ENCODE measurements around the gene KHSRP.

KHSRP gene

DNA sequence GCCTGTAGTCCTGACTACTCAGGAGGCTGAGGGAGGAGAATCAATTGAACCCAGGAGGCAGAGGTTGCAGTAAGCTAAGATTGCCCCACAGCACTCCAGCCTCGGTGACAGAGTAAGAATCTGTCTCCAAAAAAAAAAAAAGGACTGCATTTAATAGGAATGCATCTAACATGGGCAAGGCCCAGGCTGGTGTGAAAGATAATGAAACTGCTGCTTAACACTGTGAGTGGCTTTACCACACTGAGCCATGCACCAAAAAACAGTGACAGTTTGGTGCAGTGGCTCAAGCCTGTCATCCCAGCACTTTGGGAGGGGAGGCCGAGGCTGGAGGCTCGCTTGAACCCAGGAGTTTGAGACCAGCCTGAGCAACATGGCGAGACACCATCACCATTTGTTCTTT lies 40.2 kb downstream of the KHSRP start:
- no peak for DNase-seq

DNA sequence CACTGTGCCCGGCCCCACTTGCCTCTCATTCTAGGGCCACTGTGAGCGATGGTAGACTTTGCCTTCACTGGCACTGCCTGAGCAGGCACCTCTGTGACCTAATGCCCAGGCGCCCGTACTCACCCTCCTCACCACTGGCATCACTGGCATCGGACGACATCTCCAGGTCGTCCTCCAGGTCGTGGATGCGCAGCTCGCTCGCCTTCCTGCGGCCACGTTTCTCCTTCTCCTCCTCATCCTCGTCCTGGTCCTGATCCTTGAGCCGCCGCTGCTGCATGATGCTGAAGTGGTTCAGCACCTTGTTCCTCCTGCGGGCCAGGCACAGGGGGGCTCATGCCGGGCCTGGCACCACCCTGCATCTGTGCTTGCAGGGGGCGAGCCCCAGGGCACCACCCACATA lies 41.4 kb downstream of the KHSRP start:
- no peak for DNase-seq

DNA sequence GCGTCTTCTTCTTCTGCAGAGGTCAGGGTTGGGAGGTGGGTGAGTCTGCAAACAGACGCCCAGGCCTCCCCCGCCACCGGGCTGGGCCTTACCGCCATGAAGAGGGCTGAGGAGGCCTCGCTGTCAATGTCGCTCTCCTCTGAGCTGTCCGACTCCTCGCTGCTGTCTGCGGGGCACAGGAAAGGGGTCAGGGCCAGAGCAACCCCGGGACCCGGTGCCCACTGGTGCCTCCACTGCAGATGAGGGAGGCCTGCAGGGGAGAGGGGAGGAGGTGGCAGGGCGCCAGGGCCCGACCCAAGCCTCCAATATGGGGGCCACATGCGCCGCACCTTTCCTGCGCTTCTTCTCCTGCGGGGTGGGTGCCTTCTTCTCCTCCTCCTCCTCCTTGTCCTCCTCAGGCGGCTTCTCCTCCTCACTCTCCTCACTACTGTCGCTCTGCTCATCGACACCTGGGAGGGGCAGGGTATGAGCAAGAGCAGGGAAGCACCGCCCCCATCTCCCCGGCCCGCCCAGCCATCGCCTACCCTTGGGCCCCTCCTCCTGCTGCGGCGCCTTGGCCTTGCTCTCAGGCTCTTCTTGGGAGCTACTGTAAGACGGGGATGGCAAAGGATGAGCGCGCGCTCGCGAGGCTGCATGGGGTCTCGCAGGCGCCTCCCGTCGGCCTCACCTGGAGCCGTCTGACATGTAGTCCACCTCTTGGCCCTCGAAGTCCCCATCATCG lies 43.4 kb downstream of the KHSRP start:
- no peak for DNase-seq

DNA sequence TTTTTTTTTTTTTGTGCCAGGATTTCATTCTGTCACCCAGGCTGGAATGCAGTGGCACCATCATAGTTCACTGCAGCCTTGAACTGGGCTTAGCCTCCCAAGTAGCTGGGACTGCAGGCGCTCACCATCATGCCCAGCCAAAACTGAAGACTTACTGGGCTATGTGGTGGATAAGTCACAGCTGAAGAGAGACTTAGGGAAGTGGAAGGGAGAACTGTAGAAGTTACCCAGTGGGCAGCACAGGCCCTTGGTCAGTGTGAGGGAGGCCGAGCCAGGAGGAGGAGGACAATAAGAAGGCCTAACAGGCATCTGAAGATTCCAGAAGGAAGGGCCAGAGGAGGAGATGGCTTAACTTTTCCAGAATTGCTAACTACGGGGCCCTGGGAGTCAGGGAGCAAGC lies 44.9 kb downstream of the KHSRP start:
- no peak for DNase-seq

DNA sequence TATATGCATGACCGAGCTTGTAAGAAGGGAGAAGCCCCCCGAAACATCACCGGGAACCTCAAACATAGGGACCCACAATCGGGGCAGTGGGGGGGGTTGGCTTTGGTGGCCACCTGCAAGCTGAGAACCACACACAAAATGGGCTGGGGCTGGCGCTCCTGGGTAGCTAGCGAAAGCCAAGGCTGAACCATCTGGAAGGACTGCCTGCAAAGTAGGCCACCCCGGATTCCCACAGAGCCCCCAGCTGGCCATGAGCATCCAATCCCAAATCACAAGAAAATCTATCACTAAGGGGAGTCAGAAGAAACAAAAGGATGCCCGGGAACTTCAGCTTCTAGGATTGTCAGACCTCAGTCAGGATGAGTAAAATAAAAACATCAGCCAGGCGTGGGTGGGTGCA lies 46.1 kb downstream of the KHSRP start:
- DNase-seq: no peak

DNA sequence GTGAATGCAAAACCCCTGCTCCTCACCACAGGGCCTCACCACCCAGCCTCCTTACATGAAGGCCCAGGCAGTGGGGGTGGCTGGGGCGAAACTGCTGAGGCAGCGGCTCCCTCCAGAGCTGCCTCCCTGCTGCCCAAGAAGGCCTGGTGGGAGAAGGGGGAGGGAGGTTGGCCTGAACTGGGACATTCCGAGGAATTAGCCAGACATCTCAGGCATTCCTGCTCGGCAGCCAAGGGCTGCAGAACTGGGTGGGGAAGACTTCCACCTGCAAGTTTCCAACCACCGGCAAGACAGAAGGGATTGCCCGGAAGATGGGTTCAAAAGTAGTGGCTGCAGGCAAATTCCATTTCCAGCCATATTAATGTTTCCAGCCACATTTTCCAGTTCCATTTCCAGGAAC lies 46.6 kb downstream of the KHSRP start:
- DNase-seq: no peak

DNA sequence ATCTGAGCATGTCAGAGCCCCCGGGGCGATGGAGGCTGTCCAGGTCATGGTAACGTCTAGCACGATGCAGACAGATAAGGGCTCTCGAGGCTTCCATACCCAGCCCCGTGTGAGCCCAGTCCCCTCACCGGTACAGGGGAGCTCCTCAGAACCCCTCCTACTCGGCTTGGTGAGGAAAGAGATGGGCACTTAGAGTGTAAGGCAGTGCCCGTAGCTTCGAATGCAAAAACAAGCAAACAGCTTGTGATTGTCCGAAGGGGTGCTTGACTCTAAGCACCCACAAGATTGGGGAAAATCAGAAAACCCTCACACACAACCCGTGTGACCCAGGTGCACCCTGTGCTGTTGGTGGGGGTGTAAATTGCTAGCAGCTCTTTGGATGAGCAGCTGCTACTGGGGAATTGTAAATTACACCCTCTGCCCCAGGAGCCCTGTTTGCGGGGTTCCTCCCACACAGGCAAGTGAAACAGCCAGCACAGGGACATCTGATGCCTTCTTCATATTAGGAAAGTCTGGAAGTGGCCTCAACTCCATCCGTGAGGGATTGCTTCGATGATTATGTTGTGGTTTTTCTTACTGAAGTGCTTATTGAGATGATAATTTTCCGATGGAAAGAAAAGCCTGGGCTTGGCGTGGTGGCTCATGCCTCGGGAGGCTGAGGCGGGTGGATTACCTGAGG lies 48.0 kb downstream of the KHSRP start:
- DNase-seq: no peak

DNA sequence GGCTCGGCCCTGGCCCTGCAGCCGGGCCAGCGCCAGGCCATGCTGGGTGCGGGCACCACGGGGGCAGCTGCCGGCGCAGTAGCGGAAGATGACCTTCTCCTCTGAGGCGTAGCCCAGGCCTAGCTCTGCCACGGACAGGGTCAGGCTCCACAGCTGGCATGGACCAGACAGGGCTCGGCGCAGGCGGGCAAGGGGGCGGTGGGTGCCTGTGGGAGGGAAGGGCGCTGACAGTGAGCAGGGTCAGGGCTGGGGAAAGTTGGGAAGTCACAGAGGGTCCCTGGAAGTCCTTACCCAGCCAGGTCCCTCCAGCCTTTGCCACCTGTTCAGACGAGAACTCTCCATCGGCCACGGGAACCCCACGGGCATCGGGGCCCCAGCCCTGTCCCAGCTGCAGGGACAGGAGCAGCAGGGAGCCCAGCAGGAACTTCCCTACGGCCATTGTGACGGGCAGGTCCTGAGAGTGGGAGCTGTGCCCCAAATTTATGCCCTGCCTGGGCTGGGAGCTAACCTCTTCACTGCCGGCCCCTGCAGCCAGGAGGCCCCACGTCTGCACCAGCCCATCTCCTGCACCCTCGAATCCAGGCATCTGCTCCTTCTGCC lies 49.1 kb downstream of the KHSRP start, which contains the start of gene PSPN:
Gene PSPN, minus strand, starts transcription at position 523 of the 600 bp plus-strand sequence. Its CDS starts 84 bp downstream, at position 439.
- no peak for DNase-seq

DNA sequence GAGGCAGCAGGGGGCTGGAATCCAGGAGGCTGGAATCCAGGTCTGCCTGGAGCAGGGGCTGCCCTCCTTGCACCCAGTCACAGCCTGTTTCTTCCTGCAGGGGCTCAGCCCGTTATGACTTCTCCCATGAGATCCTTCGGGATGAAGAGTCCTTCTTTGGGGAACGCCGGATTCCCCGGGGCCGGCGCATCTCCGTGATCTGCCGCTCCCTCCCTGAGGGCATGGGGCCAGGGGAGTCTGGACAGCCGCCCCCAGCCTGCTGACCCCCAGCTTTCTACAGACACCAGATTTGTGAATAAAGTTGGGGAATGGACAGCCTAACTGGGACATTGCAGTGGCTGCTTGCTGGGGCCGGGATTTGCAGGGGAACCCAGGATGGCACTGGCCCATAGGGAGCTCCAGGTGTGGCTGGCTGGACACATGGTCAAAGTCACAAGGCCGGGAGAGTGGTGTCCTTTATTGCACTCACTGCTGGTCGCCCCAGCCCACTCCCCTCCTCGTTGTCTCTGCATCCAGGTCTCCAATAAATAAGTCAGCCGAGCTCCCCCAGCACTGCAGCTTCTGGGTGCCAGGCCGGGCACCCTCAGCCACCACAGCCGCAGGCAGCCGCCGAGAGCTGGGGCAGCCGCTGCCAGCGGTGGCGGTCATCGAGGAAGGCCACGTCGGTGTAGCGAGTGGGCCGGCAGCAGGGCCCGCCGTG lies 49.8 kb downstream of the KHSRP start:
- DNase-seq: no peak

DNA sequence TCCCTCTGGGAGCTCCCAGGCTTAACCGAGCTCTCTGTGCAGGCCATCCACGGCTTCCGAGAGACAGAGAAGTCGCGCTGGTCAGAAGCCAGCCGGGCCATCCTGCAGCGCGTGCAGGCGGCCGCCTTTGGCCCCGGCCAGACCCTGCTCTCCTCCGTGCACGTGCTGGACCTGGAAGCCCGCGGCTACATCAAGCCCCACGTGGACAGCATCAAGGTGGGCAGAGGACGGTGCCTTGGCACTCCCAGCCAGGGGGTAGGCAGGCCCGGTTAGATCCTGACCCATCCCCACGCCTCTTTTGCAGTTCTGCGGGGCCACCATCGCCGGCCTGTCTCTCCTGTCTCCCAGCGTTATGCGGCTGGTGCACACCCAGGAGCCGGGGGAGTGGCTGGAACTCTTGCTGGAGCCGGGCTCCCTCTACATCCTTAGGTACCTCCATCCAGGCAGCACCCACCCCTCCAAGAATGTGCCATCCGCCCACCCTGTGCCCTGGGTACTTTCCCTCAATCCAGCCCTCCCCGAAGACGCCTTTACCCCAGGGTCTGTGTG lies 50.4 kb downstream of the KHSRP start:
- DNase-seq: no peak

DNA sequence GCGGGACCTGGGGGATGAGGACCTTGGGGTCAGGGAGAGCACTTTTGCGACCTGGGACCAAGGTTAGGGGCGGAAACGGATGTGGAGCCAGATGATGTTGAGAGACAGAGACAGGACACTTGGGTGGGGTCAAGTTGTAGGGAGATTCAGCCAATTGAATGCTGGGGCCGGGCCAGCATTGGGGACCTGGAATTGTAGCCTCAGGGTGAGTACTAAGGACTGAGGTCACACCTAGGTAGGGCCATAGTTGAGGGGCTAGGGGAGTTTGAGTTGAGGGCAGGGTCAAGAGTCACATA lies 50.9 kb downstream of the KHSRP start:
- DNase-seq: no peak

DNA sequence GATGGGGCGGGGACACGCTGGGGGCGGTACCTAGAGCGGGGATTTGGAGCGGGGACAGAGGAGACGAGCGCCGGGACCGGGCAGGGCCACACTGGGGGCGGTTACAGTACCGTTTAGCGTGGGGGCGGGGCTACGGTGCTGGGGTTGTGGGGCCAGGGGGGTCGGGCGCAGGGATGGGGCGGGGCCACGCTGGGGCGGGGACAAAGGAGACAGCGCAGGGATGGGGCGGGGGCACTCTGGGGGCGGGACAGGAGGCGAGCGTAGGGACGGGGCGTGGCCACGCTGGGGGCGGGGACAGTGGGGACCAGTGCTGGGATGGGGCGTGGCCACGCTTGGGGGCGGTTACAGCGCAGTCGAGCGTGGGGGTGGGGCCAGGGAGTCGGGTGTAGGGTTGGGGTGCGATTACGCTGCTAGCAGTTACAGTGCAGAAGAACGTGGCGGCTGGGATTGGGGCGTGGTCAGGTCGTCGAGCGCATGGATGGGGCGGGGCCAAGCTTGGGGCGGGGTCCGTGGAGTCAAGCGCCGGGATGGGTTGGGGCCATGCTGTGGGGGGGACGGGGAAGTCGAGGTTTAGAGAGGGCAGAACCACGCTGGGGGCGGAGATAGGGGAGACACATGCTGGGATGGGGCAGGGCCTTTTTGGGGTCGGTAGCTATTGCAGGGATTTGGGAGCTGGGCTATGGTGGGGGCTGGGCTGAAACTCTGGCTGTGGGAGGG lies 51.4 kb downstream of the KHSRP start:
- peak; percentile 97 for DNase-seq

DNA sequence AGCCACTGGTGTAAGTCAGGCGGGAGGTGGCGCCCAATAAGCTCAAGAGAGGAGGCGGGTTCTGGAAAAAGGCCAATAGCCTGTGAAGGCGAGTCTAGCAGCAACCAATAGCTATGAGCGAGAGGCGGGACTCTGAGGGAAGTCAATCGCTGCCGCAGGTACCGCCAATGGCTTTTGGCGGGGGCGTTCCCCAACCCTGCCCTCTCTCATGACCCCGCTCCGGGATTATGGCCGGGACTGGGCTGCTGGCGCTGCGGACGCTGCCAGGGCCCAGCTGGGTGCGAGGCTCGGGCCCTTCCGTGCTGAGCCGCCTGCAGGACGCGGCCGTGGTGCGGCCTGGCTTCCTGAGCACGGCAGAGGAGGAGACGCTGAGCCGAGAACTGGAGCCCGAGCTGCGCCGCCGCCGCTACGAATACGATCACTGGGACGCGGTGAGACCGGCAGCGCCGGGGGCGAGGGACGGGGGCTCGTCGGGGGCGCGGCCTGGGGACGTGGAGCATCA lies 52.0 kb downstream of the KHSRP start, which contains the start of gene ALKBH7:
Gene ALKBH7, plus strand, starts transcription at position 201 of the 502 bp plus-strand sequence. Its CDS starts 27 bp downstream, at position 228.
- DNase-seq: peak; percentile 99

DNA sequence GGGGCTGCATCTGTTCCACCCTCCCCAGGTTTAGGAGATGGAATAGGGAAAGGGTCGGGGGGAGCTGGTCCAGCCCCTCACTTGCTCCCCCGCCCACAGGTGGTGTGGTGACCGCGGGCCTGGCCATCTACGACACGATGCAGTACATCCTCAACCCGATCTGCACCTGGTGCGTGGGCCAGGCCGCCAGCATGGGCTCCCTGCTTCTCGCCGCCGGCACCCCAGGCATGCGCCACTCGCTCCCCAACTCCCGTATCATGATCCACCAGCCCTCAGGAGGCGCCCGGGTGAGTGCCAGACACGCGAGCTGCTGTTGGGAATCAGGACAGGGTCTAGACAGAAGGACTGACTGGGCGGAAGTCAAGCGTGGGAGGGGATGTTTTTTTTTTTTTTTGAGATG lies 60.3 kb downstream of the KHSRP start:
- DNase-seq: no peak
